ACC112 (cell line): ENCODE measurements around the gene ANKS1A.
"Not testable (repeated sequence)": the region's sequence is repeated elsewhere in the genome, so short reads cannot be mapped to it uniquely, and the experiment has no call there.

Experiments
- H2AFZ ChIP-seq: fragments of 200-600 bp; sonication (generic); one replicate; pipeline ENCODE4 v1.6.0; 2017; ENCODE audit warnings: antibody characterized with exemption, low read length; ENCODE audit not compliant: unreplicated experiment
- H3K27ac ChIP-seq: fragments of 200-600 bp; sonication (generic); 2 replicates; pipeline ENCODE4 v1.5.1; 2014; ENCODE audit warnings: low read depth, mild to moderate bottlenecking, antibody characterized with exemption, low read length, moderate library complexity
- H3K27me3 ChIP-seq: fragments of 200-600 bp; sonication (generic); 2 replicates; pipeline ENCODE4 v1.6.1; 2014; ENCODE audit warnings: mild to moderate bottlenecking, antibody characterized with exemption, low read length, moderate library complexity, mixed read lengths; ENCODE audit not compliant: insufficient read depth
- H3K36me3 ChIP-seq: fragments of 200-600 bp; sonication (generic); 2 replicates; pipeline ENCODE4 v1.6.1; 2016; ENCODE audit warnings: mild to moderate bottlenecking, antibody characterized with exemption, low read length, moderate library complexity, mixed read lengths; ENCODE audit not compliant: insufficient read depth
- H3K4me1 ChIP-seq: fragments of 200-600 bp; sonication (generic); one replicate; pipeline ENCODE4 v1.6.1; 2016; ENCODE audit warnings: low read length, mixed read lengths; ENCODE audit not compliant: insufficient read depth, unreplicated experiment, control insufficient read depth
- H3K4me3 ChIP-seq: fragments of 200-600 bp; sonication (generic); 2 replicates; pipeline ENCODE4 v1.5.1; 2014; ENCODE audit warnings: mild to moderate bottlenecking, low read depth, low read length
- H3K79me2 ChIP-seq: fragments of 200-600 bp; sonication (generic); one replicate; pipeline ENCODE4 v1.6.0; 2016; ENCODE audit warnings: low read length; ENCODE audit not compliant: control insufficient read depth, unreplicated experiment, insufficient read depth

ANKS1A gene

GRCh38 chr6:34919651-34920050, 30.6 kb downstream of the ANKS1A start:
- Histone ChIP-seq H3K4me1 (peaks cover 8% of the 10 kb centered on the region), H3K4me3 (no peak overlapping the region), H3K79me2 (no peaks in the 10 kb centered on the region), H3K36me3 (no peaks in the 10 kb centered on the region), H3K27me3 (no peaks in the 10 kb centered on the region), H2AFZ (no peak overlapping the region), H3K27ac (0 out of 2 replicates have a peak overlapping the region, but pooled peaks have one; percentile 18)

GRCh38 chr6:34920097-34920496, 31.0 kb downstream of the ANKS1A start:
- H3K27ac ChIP-seq: no peak overlapping the region
- H2AFZ ChIP-seq: no peak overlapping the region
- H3K4me1 ChIP-seq: peaks cover 8% of the 10 kb centered on the region
- no peaks in the 10 kb centered on the region for H3K27me3 ChIP-seq
- no peaks in the 10 kb centered on the region for H3K79me2 ChIP-seq
- no peak overlapping the region for H3K4me3 ChIP-seq
- no peaks in the 10 kb centered on the region for H3K36me3 ChIP-seq

- no peak overlapping the region for H3K4me3 ChIP-seq
- H2AFZ ChIP-seq: no peak overlapping the region
- no peaks in the 10 kb centered on the region for H3K79me2 ChIP-seq
- H3K27ac ChIP-seq: no peak overlapping the region
- no peaks in the 10 kb centered on the region for H3K27me3 ChIP-seq
- no peaks in the 10 kb centered on the region for H3K36me3 ChIP-seq
- H3K4me1 ChIP-seq: peaks cover 11% of the 10 kb centered on the region
Observed at GRCh38 chr6:34922177-34922663, 33.2 kb downstream of the ANKS1A start.

GRCh38 chr6:34924831-34925625, 36.0 kb downstream of the ANKS1A start:
- no peak overlapping the region for H3K27ac ChIP-seq
- H2AFZ ChIP-seq: no peak overlapping the region
- no peaks in the 10 kb centered on the region for H3K79me2 ChIP-seq
- no peaks in the 10 kb centered on the region for H3K36me3 ChIP-seq
- H3K4me1 ChIP-seq: peaks cover 3% of the 10 kb centered on the region
- no peaks in the 10 kb centered on the region for H3K27me3 ChIP-seq
- no peak overlapping the region for H3K4me3 ChIP-seq

GRCh38 chr6:34926655-34927054, 37.6 kb downstream of the ANKS1A start:
- no peaks in the 10 kb centered on the region for H3K79me2 ChIP-seq
- H3K4me3 ChIP-seq: no peak overlapping the region
- H3K4me1 ChIP-seq: peaks cover 3% of the 10 kb centered on the region
- no peak overlapping the region for H3K27ac ChIP-seq
- H2AFZ ChIP-seq: no peak overlapping the region
- no peaks in the 10 kb centered on the region for H3K27me3 ChIP-seq
- H3K36me3 ChIP-seq: no peaks in the 10 kb centered on the region

- no peak overlapping the region for H3K4me3 ChIP-seq
Observed at GRCh38 chr6:34928220-34928619, 39.2 kb downstream of the ANKS1A start.

GRCh38 chr6:34928695-34929094, 39.6 kb downstream of the ANKS1A start:
- Histone ChIP-seq H3K27ac (no peak overlapping the region), H3K36me3 (no peaks in the 10 kb centered on the region), H3K4me1 (peaks cover 3% of the 10 kb centered on the region), H2AFZ (no peak overlapping the region), H3K79me2 (no peaks in the 10 kb centered on the region), H3K27me3 (no peaks in the 10 kb centered on the region), H3K4me3 (no peak overlapping the region)

More at GRCh38 chr6:34928220-34928619, 39.2 kb downstream of the ANKS1A start:
- no peaks in the 10 kb centered on the region for H3K27me3 ChIP-seq
- no peak overlapping the region for H2AFZ ChIP-seq
- H3K4me1 ChIP-seq: peaks cover 3% of the 10 kb centered on the region
- H3K36me3 ChIP-seq: no peaks in the 10 kb centered on the region
- H3K27ac ChIP-seq: no peak overlapping the region
- no peaks in the 10 kb centered on the region for H3K79me2 ChIP-seq

- Histone ChIP-seq H3K36me3 (no peaks in the 10 kb centered on the region), H2AFZ (no peak overlapping the region), H3K27ac (no peak overlapping the region), H3K4me1 (peaks cover 3% of the 10 kb centered on the region), H3K4me3 (no peak overlapping the region), H3K79me2 (no peaks in the 10 kb centered on the region), H3K27me3 (no peaks in the 10 kb centered on the region)
Observed at GRCh38 chr6:34929241-34929978, 40.4 kb downstream of the ANKS1A start.

- Histone ChIP-seq H3K36me3 (no peaks in the 10 kb centered on the region), H2AFZ (no peak overlapping the region), H3K4me1 (peaks cover 3% of the 10 kb centered on the region), H3K4me3 (no peak overlapping the region), H3K79me2 (no peaks in the 10 kb centered on the region), H3K27ac (no peak overlapping the region), H3K27me3 (no peaks in the 10 kb centered on the region)
Observed at GRCh38 chr6:34930221-34930620, 41.2 kb downstream of the ANKS1A start.

- not testable (repeated sequence) for H3K27me3 ChIP-seq, H3K79me2 ChIP-seq, H3K4me1 ChIP-seq, H3K4me3 ChIP-seq, H3K36me3 ChIP-seq, H2AFZ ChIP-seq, H3K27ac ChIP-seq
Observed at GRCh38 chr6:34932202-34932601, 43.1 kb downstream of the ANKS1A start.

GRCh38 chr6:34934516-34934915, 45.5 kb downstream of the ANKS1A start:
- Histone ChIP-seq H3K4me1 (no peaks in the 10 kb centered on the region), H2AFZ (no peak overlapping the region), H3K27me3 (no peaks in the 10 kb centered on the region), H3K79me2 (no peaks in the 10 kb centered on the region), H3K4me3 (no peak overlapping the region), H3K36me3 (no peaks in the 10 kb centered on the region), H3K27ac (no peak overlapping the region)
